Activated CD4-positive, alpha-beta T cell treated with anti-CD3 and anti-CD28 coated beads for 1 hour (primary cell): ENCODE data around the gene LETM1.
"Not testable (repeated sequence)": the region's sequence is repeated elsewhere in the genome, so short reads cannot be mapped to it uniquely, and the experiment has no call there.

Source experiments
- DNase-seq: peaks from one replicate; pipeline ENCODE4 v3.0.0-alpha.2; 2020

LETM1 gene

GRCh38 chr4:1851160-1851559 is 4.8 kb downstream of the LETM1 start:
- no peak for DNase-seq

- DNase-seq = no peak
These were observed 5.7 kb downstream of the LETM1 start for GRCh38 chr4:1850276-1850675.

- DNase-seq = no peak
These were observed 9.4 kb downstream of the LETM1 start for GRCh38 chr4:1846580-1846979.

- not testable (repeated sequence) for DNase-seq
These were observed 11.3 kb downstream of the LETM1 start for GRCh38 chr4:1844618-1845017.

GRCh38 chr4:1843852-1844251 is 12.1 kb downstream of the LETM1 start:
- DNase-seq = no peak

GRCh38 chr4:1842993-1843448 is 12.9 kb downstream of the LETM1 start:
- no peak for DNase-seq

GRCh38 chr4:1842339-1842895 is 13.5 kb downstream of the LETM1 start:
- DNase-seq = no peak

- no peak for DNase-seq
These were observed 14.1 kb downstream of the LETM1 start for GRCh38 chr4:1841887-1842210.

GRCh38 chr4:1841201-1841886 is 14.6 kb downstream of the LETM1 start:
- DNase-seq = no peak

GRCh38 chr4:1839282-1839681 is 16.7 kb downstream of the LETM1 start:
- DNase-seq = no peak

GRCh38 chr4:1837069-1837468 is 18.9 kb downstream of the LETM1 start:
- DNase-seq = no peak

- no peak for DNase-seq
These were observed 19.3 kb downstream of the LETM1 start for GRCh38 chr4:1836650-1837049.

GRCh38 chr4:1835836-1836235 is 20.1 kb downstream of the LETM1 start:
- DNase-seq = not testable (repeated sequence)

- DNase-seq = no peak
These were observed 21.7 kb downstream of the LETM1 start for GRCh38 chr4:1834047-1834775.

- no peak for DNase-seq
These were observed 22.5 kb downstream of the LETM1 start for GRCh38 chr4:1833307-1834046.

GRCh38 chr4:1832690-1833089 is 23.3 kb downstream of the LETM1 start:
- no peak for DNase-seq

- DNase-seq = no peak
These were observed 24.6 kb downstream of the LETM1 start for GRCh38 chr4:1831331-1831730.

GRCh38 chr4:1830642-1831228 is 25.2 kb downstream of the LETM1 start:
- DNase-seq = no peak

GRCh38 chr4:1830234-1830633 is 25.7 kb downstream of the LETM1 start:
- no peak for DNase-seq

- no peak for DNase-seq
These were observed 29.2 kb downstream of the LETM1 start for GRCh38 chr4:1826531-1827350.

- DNase-seq = no peak
These were observed 30.6 kb downstream of the LETM1 start for GRCh38 chr4:1825326-1825725.

GRCh38 chr4:1824746-1825145 is 31.2 kb downstream of the LETM1 start:
- no peak for DNase-seq
